Measurements from ENCODE around the gene KHDC4. TPM values are rescaled to one million over a fixed set of nuclear protein-coding genes. Genes with fewer than 3 reads are reported as not detected.
A peak's percentile ranks its signal among the peaks of the same experiment; 100 is the strongest.

Gene KHDC4
- total and polyA plus RNA-seq, 2 of the 13 experiments (the other 11 are each of a cell fraction or from before 2014, with no cell fraction given), result 33.5 to 92.0 TPM

GRCh38 chr1:155946633-155947219 lies 12.5 kb upstream of the KHDC4 start (continued):
- TF ChIP-seq BRF2 (CRISPR knock-in tag; IDR thresholded peaks at IDR 0.05), result no peak
- TF ChIP-seq ZNF674 (CRISPR knock-in tag; IDR thresholded peaks at IDR 0.05; ENCODE audit: low read depth), result no peak
- 0 out of 2 replicates have a peak, but pooled peaks have one; percentile 4 for TF ChIP-seq PAF1 (CRISPR knock-in tag; IDR thresholded peaks at IDR 0.05)
- no peak for TF ChIP-seq DBP (CRISPR knock-in tag; IDR thresholded peaks at IDR 0.05; ENCODE audit: not compliant biosample characterization)
- no peak for TF ChIP-seq PRMT3 (CRISPR knock-in tag; IDR thresholded peaks at IDR 0.05; ENCODE audit: borderline replicate concordance, low read depth)

GRCh38 chr1:155944444-155944799 lies 10.2 kb upstream of the KHDC4 start:
- Histone ChIP-seq H3K27me3 (ENCODE audit: control insufficient read depth in 1 of 2, insufficient read depth in 2 of 2, low read length in 2 of 2) (no peaks in the 10 kb centered on the region), H3K9me3 (ENCODE audit: low read length) (no peaks in the 10 kb centered on the region), H3K4me1 (ENCODE audit: insufficient read depth, low read length) (peaks cover 73% of the 10 kb centered on the region), H3K36me3 (replicated peaks in 1 of 2; ENCODE audit: control insufficient read depth in 1 of 2, insufficient read depth in 2 of 2, low read length in 2 of 2) (peaks cover 4 to 18% of the 10 kb centered on the region in 2 experiments; a peak in 3 of 5 replicates), H3K9ac (ENCODE audit: insufficient read depth, low read depth, low read length) (peak overlapping the region; percentile 29; the same call in 1 of the 2 replicates), H3K4me3 (replicated peaks in 1 of 3; ENCODE audit: insufficient read depth in 1 of 3, low read depth in 2 of 3, low read length in 3 of 3) (peak overlapping the region in 1 of 3 experiments; percentile 73; a peak in 3 of 6 replicates), H2AFZ (ENCODE audit: low read length) (no peak overlapping the region), H3K27ac (ENCODE audit: extremely low read length, insufficient read depth, low read length) (peak overlapping the region; percentile 86), H4K20me1 (ENCODE audit: insufficient read depth, low read length) (no peaks in the 10 kb centered on the region), H3K79me2 (ENCODE audit: insufficient read depth, low read length) (peaks cover 12% of the 10 kb centered on the region), H3K4me2 (ENCODE audit: low read depth, low read length) (peak overlapping the region; percentile 93)
- intact Hi-C loops (cut with micrococcal nuclease; ENCODE audit: unreplicated experiment) (loop anchor here (5.0 kb wide), 2 partner anchors 33 to 353 kb away; partner anchors contain the start of genes ARHGEF2, GLMP and VHLL), in situ Hi-C loops (cut with HindIII; ENCODE audit: extremely low pct_ligation_motif_present, low pct_unique_long_range_greater_than_20kb) (loop anchor here (10.0 kb wide), 1 partner anchor 120 kb away; the partner anchor contains the start of gene RAB25)
- ATAC-seq (peak; percentile 17), DNase-seq (ENCODE audit: low spot score) (no peak), FAIRE-seq (no peak)
- WGBS (ENCODE audit: low lambda C conversion rate), result 10% methylated on average over 4 of the region's 6 CpGs
- BruUV-seq (replicated peaks), result no TSS peak
- ChIA-PET POLR2A (interaction anchor here (0.6 to 7.2 kb wide), 22 partner anchors 10 to 264 kb away, joined by 3 to 390 read pairs (median 5); partner anchors contain the start of genes ARHGEF2, KHDC4, MEX3A and RAB25), CTCF (ENCODE audit: low intra/inter-chr PET ratio, low total read pairs) (interaction anchor here (1.9 kb wide), 1 partner anchor 45 kb away, joined by 5 read pairs; no protein-coding TSS in a partner anchor)
- TF ChIP-seq ZNF850 (CRISPR knock-in tag; conservative IDR thresholded peaks at IDR 0.05), result peak; percentile 80; the same call in 1 of the 2 replicates
- TF ChIP-seq IRF9 (CRISPR knock-in tag; IDR thresholded peaks at IDR 0.05; ENCODE audit: borderline replicate concordance), result no peak
- TF ChIP-seq BRCA1 (CRISPR knock-in tag; IDR thresholded peaks at IDR 0.05), result no peak
- no peak for TF ChIP-seq ZNF616 (CRISPR knock-in tag; IDR thresholded peaks at IDR 0.05; ENCODE audit: low read depth)
- no peak for TF ChIP-seq HNF1A (IDR thresholded peaks at IDR 0.05; ENCODE audit: low read depth)
- TF ChIP-seq HNF1A (CRISPR knock-in tag; IDR thresholded peaks at IDR 0.05; ENCODE audit: borderline replicate concordance), result no peak
- TF ChIP-seq MTF2 (CRISPR knock-in tag; IDR thresholded peaks at IDR 0.05; ENCODE audit: borderline replicate concordance), result 0 out of 2 replicates have a peak, but pooled peaks have one; percentile 29
- TF ChIP-seq FIP1L1 (IDR thresholded peaks at IDR 0.05; ENCODE audit: borderline replicate concordance, insufficient read depth, low read depth, low read length), result no peak
